MG63 (cell line): ENCODE measurements around the gene SNED1. TPM values are rescaled to one million over a fixed set of nuclear protein-coding genes. Genes with fewer than 3 reads are reported as not detected.

ENCODE experiments used
- DNase-seq: peaks from one replicate; pipeline ENCODE4 v3.0.0-alpha.2; 2020
- H3K27me3 ChIP-seq: fragments of 250-450 bp; sonication (Bioruptor Pico); 2 replicates; pipeline ENCODE4 v1.5.1; 2020; ENCODE audit warnings: mild to moderate bottlenecking, moderate library complexity
- H3K36me3 ChIP-seq: fragments of 250-450 bp; sonication (Bioruptor Pico); 2 replicates; pipeline ENCODE4 v1.5.1; 2020; ENCODE audit warnings: mild to moderate bottlenecking, moderate library complexity
- H3K4me3 ChIP-seq: fragments of 250-450 bp; sonication (Bioruptor Pico); 2 replicates; pipeline ENCODE4 v1.5.1; 2020; ENCODE audit warnings: mild to moderate bottlenecking, moderate library complexity
- H3K9me3 ChIP-seq: fragments of 250-450 bp; sonication (Bioruptor Pico); 2 replicates; pipeline ENCODE4 v1.5.1; 2020; ENCODE audit warnings: mild to moderate bottlenecking, moderate library complexity
- total RNA-seq: library from RNA; depleted of rRNA; stranded (reverse); fragments of >200 nt; shearing (Covaris generic); gene quantifications from 2 replicates; pipeline ENCODE4 v1.2.3, GENCODE V29; 2014; ENCODE audit warnings: low replicate concordance

The SNED1 gene
- total RNA-seq, 1 experiment from 2014 or later: 5.1 TPM

DNA sequence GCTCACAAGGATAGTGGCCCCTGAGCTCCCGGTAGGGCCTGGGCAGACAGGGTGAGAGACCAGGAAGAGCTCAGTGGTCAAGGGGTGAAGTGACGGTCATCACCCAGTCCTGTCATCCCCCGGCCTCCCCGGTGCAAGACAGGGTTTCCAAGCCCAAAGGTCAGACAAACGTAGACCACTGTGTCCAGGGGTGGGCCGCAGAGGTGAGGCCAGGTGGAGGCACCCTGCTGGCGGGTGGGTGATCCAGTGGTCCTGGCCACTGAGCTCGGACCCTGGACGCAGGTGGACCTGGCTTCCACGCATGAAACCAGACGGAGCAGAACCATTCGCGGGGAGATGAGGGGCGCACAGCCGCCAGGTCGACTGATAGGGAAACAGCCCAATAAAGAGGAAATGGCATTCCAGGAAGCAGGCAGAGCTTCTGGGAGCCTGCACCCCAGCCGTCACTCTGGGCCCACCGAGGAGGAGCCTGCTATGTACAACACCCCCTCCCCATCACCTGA is 14.4 kb upstream of the SNED1 start:
- H3K4me3 ChIP-seq: no peak overlapping the region
- H3K36me3 ChIP-seq: no peaks in the 10 kb centered on the region

DNA sequence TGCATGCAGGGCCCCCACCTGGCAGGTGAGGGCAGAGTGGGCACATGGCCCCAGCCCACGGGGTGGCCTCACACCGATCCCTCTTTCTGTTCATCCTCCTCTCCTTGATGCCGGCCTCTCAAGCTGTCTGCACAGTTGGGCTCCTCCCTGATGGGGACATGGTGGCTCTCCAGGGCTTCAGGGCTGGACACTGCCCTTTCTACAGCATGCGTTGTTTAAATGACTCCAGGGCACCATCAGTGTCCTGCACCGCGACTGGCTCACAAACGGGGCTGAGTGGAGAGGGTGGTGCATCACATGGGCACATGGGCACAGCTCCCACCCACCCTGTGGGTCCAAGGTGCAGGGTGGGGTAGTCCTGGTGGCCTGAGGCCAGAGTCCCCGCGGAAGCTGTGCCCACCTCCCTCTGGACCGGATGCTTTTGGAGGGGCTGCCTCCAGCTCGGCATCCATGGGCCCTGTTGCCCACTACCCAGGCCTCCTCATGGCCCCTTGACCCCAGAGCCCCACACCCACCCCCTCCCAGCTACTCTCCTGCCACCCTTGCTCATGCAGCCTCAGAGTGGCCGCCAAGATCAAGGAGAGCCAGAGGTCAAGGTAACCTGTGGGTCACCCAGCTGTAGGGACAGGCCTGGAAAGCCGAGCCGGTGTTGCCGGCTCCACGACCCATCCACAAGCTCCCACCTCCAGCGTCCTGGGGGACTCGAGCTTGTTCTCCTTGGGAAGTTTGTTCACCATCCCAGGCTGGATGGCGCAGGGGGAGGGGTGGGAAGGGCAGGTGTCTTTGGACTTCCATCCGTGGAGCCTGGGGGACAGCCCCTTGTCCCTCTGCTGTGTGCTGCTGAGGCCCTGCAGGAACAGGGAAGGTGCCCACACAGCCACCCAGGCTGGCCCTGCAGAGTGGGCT is 12.3 kb upstream of the SNED1 start:
- Histone ChIP-seq H3K27me3 (no peaks in the 10 kb centered on the region), H3K4me3 (no peak overlapping the region), H3K9me3 (no peaks in the 10 kb centered on the region), H3K36me3 (no peaks in the 10 kb centered on the region)
- DNase-seq: no peak

More for the DNA sequence above, 14.4 kb upstream of the SNED1 start:
- H3K27me3 ChIP-seq: no peaks in the 10 kb centered on the region
- H3K9me3 ChIP-seq: no peaks in the 10 kb centered on the region
- DNase-seq: no peak

DNA sequence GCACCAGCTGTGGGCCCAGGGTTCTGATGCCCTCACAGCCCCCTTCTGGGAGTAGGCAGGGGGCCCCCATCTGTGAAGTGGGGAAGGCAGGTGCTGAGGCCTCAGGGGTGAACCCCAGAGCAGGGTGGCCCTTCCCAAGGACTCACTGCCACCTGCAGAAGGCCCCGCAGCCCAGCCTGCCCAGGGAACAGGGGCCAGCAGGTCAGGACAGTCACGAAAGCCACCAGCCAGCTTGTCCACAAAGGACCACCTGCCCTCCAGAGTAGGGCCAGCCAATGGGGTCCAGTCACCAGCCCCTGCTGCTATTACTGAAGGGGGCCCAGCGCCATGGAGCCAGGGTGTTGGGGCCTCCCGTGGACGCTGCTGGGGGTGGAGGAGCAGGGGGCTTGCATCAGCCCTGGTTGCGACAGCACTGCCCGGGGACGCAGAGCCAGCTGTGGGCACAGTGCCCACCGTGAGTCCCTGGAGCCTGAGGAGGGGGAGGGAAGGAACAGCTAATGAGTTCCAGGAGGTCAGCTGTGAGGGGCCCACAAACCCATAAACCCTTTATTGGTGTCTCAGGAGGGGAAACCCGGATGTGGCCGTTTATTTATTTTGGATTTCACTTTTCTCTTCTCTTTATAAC is 11.5 kb upstream of the SNED1 start:
- Histone ChIP-seq H3K9me3 (no peaks in the 10 kb centered on the region), H3K27me3 (no peaks in the 10 kb centered on the region), H3K36me3 (no peaks in the 10 kb centered on the region), H3K4me3 (no peak overlapping the region)
- peak; percentile 58 for DNase-seq

DNA sequence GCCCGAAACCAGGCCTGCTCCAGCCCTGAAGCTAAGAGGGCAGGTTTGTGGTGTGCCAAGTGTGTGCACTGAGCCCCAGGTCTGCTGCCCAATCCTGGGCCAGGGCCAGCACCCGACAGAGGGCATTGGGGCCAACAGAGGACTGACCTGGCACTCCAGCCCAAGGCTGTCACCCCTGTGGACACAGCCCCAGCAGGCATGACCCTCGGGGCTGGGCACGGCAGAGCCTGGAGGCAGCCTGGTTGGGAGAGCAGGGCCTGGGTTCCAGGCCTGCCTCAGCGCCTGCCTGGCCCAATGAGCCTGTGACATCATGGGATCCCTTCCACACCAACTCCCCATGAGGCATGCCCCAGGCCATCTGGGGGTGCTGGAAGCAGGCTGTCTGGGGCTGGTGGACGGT is 10.8 kb upstream of the SNED1 start:
- DNase-seq: no peak
- Histone ChIP-seq H3K27me3 (no peaks in the 10 kb centered on the region), H3K36me3 (no peaks in the 10 kb centered on the region), H3K9me3 (no peaks in the 10 kb centered on the region), H3K4me3 (no peak overlapping the region)

DNA sequence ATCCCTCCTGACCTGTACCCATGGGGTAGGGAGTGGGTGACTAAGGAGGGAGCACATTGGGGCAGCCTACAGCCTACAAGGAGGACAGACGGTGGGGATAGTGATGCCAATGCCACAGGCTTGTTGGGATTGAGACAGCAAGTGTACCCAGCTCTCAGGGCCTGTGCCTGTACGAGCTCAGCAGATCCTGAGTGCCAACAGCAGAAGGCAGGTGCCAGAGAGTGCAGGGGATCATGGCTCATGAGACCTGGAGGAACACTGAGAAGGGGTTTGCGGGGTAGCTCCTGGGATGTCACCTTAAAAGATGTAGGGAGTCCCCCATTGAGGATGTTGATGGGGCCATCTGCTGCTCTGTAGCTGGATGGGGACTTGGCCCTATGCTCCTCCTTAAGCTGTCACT is 10.3 kb upstream of the SNED1 start:
- DNase-seq: no peak
- H3K9me3 ChIP-seq: no peaks in the 10 kb centered on the region
- H3K27me3 ChIP-seq: no peaks in the 10 kb centered on the region
- no peak overlapping the region for H3K4me3 ChIP-seq
- no peaks in the 10 kb centered on the region for H3K36me3 ChIP-seq

DNA sequence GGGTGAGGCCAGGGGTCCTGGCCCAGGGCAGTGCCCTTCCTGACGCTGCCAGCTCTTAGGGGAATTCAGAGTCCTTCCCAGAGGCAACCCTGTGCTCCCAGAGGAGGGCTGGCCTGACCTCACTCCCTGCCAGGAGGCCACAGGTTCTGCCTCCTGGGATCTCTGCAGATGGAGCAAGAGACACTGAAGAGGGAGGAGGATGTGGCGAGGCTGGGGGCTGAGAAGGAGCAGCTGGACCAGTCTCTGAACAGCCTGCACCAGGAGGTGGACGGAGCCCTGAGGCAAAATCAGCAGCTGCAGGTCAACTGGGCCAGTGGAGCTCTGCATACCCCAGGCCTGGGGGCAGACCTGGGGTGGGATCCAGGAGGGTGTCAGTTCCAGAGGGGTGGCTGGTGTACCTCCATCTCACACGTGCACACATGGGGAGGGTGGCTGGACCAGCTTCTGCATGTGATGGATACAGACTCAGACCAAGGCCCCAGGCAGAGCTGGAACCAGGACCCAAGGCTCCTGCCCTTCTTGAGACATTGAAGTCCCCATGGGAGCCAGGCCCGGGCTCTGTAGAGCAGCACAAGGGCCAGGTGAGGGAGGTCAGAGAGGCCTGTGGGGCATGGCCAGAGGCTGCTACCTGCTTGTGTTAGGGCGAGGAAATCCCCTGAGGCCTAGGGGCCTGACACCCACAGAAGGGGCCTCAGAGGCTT is 9.7 kb upstream of the SNED1 start:
- no peak for DNase-seq
- Histone ChIP-seq H3K36me3 (no peaks in the 10 kb centered on the region), H3K4me3 (no peak overlapping the region), H3K27me3 (no peaks in the 10 kb centered on the region), H3K9me3 (no peaks in the 10 kb centered on the region)

DNA sequence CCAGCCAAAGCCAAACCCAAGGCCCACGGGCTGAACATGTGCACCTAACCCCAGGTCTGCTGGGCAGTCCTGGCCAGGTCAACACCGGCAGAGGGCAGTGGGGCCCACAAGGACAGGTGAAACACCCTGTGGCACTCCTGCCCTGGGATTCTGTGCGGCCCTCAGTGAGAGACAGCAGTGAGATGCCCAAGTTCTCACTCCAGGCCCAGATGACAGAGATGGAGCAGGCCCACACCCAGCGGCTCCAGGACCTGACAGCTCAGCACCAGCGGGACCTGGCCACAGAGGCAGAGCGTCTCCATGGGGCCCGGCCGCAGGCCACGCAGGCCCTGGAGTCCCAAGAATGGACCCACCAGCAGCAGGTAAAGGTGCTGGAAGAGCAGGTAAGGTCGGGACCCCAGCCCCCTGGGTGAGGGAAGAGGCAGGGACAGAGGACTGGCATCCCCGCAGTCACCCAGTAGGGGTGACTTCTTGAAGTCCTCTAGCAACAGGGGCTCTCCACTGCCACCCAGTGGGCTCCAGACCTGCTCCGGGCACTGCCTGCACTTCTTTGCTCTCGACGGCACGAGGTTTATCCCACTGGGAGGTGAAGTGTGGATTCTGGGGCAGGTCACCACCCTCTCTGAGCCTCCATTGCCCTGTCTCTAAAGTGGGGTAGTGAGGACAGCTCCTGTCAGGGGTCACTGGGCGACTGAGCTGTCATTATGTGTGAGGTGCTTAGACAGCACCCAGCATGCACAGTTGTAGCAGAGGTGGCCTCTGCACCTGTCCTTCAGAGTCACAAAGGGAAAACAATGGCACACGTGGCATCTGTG is 8.8 kb upstream of the SNED1 start:
- H3K9me3 ChIP-seq: no peaks in the 10 kb centered on the region
- no peaks in the 10 kb centered on the region for H3K27me3 ChIP-seq
- no peaks in the 10 kb centered on the region for H3K36me3 ChIP-seq
- DNase-seq: peak; percentile 54
- H3K4me3 ChIP-seq: no peak overlapping the region

DNA sequence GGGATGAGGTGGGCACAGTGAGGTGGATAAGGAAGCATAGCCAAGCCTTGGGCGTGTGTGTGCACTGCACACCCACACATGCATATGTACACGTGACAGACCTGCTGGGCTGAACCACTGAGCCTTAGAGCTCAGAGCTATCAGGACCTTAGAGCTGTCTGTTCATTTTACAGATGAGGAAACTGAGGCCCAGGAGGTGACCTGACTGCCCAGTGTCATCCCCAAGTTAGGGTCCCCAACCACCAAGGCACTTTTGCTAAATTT is 8.2 kb upstream of the SNED1 start:
- H3K4me3 ChIP-seq: no peak overlapping the region
- no peaks in the 10 kb centered on the region for H3K36me3 ChIP-seq
- no peaks in the 10 kb centered on the region for H3K9me3 ChIP-seq
- H3K27me3 ChIP-seq: no peaks in the 10 kb centered on the region
- DNase-seq: no peak

DNA sequence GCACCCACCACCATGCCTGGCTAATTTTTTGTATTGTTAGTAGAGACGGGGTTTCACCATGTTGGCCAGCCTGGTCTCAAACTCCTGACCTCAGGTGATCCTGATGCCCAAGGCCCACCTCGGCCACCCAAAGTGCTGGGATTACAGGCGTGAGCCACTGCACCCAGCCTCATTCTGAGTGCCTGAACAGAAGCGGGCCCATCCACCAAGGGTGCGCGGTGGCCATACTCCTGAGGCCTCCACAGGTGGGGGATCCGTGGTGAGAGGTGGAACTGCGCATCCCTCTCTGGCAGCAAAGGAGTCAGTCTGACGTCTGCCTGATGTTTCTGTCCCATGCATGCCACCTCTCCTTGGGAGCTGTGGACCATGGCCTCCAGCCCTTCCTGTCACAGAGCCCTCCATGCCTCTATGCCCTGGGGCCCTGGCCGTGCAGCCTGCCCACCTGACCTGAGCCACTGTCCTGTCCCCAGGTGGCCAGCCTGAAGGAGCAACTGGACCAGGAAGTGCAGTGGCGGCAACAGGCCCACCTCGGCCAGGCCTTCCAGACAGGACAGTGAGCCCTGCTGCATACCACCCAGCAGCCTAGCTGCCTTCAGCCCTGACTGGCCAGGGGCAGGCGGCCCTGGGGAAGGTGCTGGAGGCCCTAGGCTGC is 7.6 kb upstream of the SNED1 start:
- H3K4me3 ChIP-seq: no peak overlapping the region
- DNase-seq: no peak
- H3K36me3 ChIP-seq: no peaks in the 10 kb centered on the region
- no peaks in the 10 kb centered on the region for H3K9me3 ChIP-seq
- H3K27me3 ChIP-seq: no peaks in the 10 kb centered on the region

DNA sequence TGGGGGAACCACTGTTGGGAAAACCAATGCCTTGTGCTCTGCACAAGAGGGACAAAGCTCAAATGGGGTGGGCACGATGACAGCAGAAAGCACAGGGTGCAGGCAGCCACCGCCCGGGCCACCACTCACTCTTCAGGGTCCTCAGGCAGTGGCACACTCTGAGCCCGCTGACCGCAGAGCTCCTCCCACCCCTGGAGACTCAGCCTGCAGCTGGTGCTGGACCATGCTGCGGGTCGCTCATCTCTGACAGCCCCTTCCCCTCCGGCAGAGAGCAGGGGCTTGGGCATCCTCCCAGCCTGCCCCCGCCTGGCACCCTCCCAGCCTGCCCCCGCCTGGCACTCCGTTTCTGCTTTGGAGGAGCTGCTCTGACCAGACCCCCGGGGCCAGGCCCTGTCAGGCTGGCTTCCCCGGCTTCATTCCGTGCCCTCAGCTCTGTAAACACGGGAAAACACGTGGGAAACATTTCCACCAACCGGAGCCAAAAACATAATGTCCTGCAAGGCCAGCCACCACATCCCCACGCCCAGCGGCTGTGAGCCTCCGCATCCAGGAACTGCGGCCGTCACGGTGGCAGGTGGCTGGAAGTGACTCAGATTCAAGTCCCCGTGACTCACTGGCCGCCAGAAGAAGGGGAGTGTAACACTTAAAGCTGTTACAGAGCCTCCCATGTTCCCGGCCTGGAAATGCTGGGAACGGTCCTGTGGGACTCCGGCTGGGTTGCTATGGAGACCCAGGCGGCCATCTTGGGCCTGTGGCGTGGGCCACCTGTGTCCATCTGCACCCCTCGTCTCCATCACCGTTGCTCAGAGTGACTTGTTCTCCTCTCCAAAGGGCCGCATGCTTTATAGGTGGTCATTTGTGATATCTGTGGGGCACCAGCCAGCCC is 6.8 kb upstream of the SNED1 start:
- DNase-seq: peak; percentile 93
- no peak overlapping the region for H3K4me3 ChIP-seq
- H3K27me3 ChIP-seq: no peaks in the 10 kb centered on the region
- H3K9me3 ChIP-seq: no peaks in the 10 kb centered on the region
- no peaks in the 10 kb centered on the region for H3K36me3 ChIP-seq

DNA sequence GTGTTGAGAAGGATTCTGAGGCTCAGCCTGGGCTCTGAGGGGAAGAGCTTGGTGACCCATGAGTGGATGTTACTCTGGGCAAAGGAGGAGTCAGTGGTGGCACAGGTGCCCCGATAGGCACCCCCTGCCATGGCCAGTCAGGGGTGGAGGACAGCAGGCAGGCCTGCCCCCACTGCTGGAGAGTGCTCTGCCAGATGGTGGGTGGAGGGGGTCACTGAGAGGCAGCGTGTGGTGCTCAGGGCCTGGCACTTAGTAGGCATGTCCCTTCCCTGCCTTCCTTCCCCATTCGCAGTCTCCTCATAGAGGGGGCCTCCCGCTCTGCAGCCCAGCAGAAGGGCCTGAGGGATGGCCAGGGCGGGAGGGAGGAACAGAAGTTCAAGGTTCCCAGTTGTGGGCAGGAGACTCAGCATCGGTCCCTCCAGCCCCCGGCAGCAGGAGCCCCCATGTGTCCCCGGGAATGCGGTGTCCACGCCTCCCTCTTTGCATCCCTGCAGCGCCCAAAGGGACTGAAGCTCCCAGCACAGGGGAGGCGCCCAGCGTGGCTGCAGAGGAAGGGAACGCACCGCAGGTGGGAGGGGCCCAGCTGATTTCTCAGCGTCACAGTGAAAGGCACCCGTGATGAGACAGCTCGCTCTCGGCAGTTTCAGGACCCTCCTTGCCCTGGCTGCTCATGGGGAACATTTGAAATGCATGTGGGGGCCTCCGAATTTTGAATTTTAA is 5.7 kb upstream of the SNED1 start:
- Histone ChIP-seq H3K4me3 (no peak overlapping the region), H3K36me3 (no peaks in the 10 kb centered on the region), H3K27me3 (no peaks in the 10 kb centered on the region), H3K9me3 (no peaks in the 10 kb centered on the region)
- DNase-seq: no peak

DNA sequence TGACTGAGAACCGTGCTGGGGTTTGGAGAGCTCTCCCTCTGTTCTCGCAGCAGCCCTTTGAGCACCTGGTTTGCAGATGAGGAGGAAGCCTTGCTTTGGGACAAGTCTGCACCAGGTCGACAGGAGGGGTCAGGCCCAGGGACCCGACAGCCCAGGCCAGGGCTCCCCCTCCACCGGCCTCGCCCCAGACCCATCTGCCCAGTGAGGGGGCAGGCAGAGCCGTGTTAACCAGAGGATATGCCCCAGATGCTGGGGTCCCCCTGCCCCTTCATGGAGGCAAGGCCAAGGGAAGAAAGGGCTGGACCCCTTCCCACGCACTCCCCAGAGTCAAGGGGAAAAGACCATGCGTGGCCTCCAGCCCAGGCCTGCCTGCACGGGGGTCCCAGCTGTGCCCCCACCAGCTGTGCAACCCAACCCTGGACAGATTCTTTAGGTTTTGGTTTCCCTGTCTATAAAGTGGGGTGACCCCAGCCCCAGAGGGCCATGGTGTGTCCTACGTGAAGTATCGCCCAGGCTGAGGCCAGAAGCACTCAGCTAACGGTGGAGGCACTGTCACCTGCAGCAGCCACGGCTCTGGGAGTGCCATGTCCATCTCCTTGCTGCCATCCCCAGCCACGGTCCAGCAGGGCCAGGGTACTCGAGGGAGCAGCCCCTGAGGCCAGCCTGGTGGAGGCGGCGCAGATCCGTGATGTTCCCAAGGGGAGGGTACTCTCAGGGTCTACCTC is 4.8 kb upstream of the SNED1 start:
- DNase-seq: no peak
- no peaks in the 10 kb centered on the region for H3K9me3 ChIP-seq
- H3K36me3 ChIP-seq: no peaks in the 10 kb centered on the region

DNA sequence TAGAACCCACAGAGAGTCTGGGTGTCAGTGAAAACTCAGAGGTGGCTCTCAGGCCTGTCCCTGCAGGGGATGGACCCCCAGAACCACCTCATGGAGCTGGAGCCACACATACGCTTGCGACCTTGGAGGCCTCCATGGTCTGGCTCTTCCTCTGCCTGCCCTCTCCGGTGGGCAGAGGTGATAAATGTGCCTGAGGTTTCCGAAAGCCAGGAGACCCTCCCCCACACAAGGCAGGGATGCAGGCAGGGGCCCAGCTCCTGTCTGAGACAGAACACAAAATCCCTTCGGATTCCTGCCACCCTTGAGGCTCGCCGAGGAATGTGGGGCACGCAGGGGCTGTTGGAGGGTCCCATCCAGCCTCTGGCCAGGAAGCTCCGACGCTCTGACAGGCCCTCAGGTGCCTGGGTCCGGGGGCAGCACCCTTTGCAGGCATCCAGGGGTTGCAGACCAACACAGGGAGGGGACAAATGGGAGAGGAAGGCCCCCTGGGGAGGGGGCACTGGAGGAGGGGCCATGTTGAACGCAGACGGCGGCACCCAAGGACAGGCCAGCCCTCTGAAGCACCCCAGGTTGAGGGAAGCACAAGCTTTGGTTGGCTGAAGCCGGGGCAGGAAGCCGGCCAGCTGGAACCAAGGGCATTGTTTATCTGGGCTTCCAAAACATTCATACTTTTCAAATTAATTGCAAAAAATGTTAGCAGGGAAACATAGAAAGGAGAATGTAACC is 4.1 kb upstream of the SNED1 start:
- Histone ChIP-seq H3K27me3 (no peaks in the 10 kb centered on the region), H3K4me3 (no peak overlapping the region), H3K36me3 (no peaks in the 10 kb centered on the region), H3K9me3 (no peaks in the 10 kb centered on the region)
- DNase-seq: no peak

More for the DNA sequence above, 4.8 kb upstream of the SNED1 start:
- H3K27me3 ChIP-seq: no peaks in the 10 kb centered on the region
- H3K4me3 ChIP-seq: no peak overlapping the region
